Stimulated activated naive CD8-positive, alpha-beta T cell treated with anti-CD3 and anti-CD28 coated beads, Interleukin-15, amount 100 ng/mL, for 72 hours (primary cell): Measurements from ENCODE around the gene DNASE1.

Experiments
- ATAC-seq: fragments of 150-1000 bp; cut with Tn5 transposase; 2 replicates; pipeline ENCODE4 v1.10.0; 2021; ENCODE audit warnings: mild to moderate bottlenecking, moderate library complexity
- DNase-seq, 2 donors: peaks; one replicate each; pipeline ENCODE4 v3.0.0; 2021 to 2022
- H3K27ac Mint-ChIP-seq, 2 donors: one replicate each; pipeline ENCODE4 v1.8.0; 2022; ENCODE audit warnings: mild to moderate bottlenecking in 2 of 2, mixed read lengths in 2 of 2, moderate library complexity in 2 of 2
- H3K27me3 Mint-ChIP-seq: one replicate; pipeline ENCODE4 v1.8.0; 2022; ENCODE audit warnings: mixed read lengths
- H3K4me1 Mint-ChIP-seq: one replicate; pipeline ENCODE4 v1.8.0; 2022; ENCODE audit warnings: mild to moderate bottlenecking, mixed read lengths
- H3K4me3 Mint-ChIP-seq, 2 donors: one replicate each; pipeline ENCODE4 v1.8.0; 2022; ENCODE audit warnings: mild to moderate bottlenecking in 2 of 2, mixed read lengths in 2 of 2, moderate library complexity in 1 of 2
- H3K9me3 Mint-ChIP-seq, 2 donors: one replicate each; pipeline ENCODE4 v1.8.0; 2022; ENCODE audit warnings: mixed read lengths in 2 of 2

The DNASE1 gene

DNA sequence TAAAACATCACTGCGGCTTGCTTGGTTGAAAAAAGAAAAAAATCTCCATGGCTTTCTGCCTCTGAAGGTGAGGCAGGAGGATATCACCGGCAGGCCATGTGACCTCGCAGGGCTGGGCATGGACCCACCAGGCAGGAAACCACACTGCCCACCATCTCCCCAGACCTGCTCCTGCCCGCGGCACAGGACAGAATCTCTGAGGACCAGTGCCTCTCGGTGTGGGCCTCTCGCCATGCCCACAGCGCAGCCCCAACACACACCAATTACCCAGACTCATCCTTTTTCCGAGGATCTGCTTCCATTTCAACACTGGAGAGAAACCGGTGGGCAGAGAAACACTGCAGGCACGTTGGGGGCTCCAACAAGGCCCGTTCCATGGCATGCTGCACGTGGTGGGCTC is 16.2 kb downstream of the DNASE1 start:
- Mint-ChIP-seq H3K9me3 (no peaks in the 10 kb centered on the region), H3K4me1 (peaks cover 34% of the 10 kb centered on the region), H3K27ac (no peak overlapping the region), H3K27me3 (no peaks in the 10 kb centered on the region), H3K4me3 (no peak overlapping the region)
- DNase-seq: no peak
- ATAC-seq: no peak

DNA sequence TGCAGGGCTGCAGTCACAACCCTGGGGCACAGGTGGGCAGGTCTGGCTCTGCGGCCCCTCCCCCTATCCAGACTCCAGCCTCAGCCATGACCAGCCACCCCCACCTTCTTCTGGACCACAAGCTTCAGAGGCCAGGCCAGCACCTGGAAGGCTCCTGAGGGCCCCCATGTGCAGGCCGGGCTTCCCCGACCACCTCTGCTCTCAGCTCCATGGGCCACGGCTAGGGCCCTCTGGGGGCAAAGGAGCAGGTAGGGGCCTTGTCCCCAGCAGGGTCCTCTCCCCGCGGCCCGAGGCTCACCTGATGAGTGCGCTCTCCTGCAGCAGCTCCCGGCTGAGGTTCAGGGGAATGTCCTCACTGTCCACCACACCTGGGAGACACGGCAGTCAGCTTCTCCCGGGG is 16.9 kb downstream of the DNASE1 start:
- DNase-seq: no peak
- Mint-ChIP-seq H3K27me3 (no peaks in the 10 kb centered on the region), H3K4me3 (no peak overlapping the region), H3K9me3 (no peaks in the 10 kb centered on the region), H3K4me1 (peaks cover 28% of the 10 kb centered on the region), H3K27ac (peak overlapping the region in 1 of 2 donors; percentile 74)
- peak; percentile 37 for ATAC-seq

DNA sequence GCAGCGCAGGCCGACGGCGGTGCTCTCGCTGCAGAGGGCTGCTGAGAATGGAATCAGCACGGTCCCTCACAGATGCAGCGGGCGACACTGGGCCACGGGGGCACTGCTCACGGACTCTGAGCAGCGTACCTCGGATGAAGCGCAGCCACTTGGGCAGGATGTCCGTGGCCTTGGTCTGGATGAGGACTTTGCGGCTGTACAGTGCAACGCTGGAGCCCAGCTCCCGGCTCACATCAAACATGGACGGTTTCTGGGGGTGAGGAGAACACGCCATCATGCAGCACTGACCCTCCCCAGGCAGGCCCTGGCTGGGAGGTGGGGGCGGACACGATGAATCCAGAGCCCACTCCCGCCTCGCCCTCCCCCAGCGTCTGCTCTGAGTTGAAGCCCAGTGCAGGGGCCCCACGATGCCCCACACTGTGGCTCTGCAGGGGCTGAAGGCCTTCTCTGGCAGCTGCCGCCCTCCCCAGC is 18.1 kb downstream of the DNASE1 start:
- no peaks in the 10 kb centered on the region for H3K9me3 Mint-ChIP-seq
- no peak overlapping the region for H3K4me3 Mint-ChIP-seq
- H3K27ac Mint-ChIP-seq: peak overlapping the region in 1 of 2 donors; percentile 80
- H3K4me1 Mint-ChIP-seq: peaks cover 21% of the 10 kb centered on the region
- ATAC-seq (no peak), DNase-seq (no peak)
- no peaks in the 10 kb centered on the region for H3K27me3 Mint-ChIP-seq

DNA sequence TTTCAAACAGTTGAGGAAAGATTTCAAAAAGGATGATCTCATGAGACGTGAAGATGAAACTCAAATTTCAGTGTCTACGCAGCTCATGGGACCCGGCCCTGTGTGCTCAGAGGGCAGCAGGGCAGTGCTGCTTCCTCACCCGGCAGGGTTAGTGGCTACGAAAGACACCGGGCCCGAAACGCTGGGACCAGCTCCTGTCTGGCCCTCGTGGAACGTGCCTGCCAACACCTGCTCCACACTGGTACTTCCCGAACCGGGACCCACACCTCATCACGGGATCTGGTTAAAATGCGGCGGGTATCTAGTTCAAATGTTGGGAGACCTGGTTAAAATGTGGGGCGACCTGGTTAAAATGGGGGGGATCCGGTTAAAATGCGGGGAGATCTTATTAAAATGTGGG is 18.7 kb downstream of the DNASE1 start:
- Mint-ChIP-seq H3K4me3 (no peak overlapping the region), H3K27me3 (no peaks in the 10 kb centered on the region), H3K4me1 (peaks cover 21% of the 10 kb centered on the region), H3K9me3 (no peaks in the 10 kb centered on the region), H3K27ac (peak overlapping the region; percentile 48 to 53)
- no peak for ATAC-seq
- DNase-seq: no peak

DNA sequence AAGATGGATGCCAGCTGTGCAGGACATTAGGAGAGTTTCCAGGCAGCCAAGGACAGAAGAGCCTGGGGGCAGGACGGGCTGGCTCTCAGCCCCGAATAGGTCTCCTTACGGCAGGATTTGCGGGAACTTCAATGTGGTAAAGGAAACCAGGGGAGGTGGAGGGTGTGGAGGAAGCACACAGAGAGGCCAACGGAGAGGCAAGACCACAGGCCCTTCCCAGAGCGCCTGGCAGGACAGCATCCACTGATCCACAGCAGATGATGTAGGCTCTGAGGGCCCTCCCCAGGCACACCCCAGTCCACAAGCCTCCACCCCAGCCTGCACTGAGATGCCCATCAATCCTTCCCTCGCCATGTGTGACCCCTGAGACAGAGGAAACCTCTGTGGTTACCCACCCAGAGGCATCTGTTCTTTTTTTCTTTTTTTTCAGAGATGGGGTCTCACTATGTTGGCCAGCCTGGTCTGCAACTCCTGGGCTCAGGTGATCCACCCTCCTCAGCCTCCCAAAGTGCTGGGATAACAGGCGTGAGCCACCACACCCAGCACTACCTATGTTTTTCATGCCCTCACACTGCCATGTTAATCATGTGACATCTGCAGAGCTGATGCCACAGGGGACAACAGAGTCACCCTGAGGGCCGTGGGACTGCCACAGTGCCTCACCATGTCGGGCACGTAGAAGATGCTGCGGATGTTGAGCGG is 19.3 kb downstream of the DNASE1 start:
- H3K4me1 Mint-ChIP-seq: peaks cover 20% of the 10 kb centered on the region
- H3K27me3 Mint-ChIP-seq: no peaks in the 10 kb centered on the region
- no peaks in the 10 kb centered on the region for H3K9me3 Mint-ChIP-seq
- no peak overlapping the region for H3K4me3 Mint-ChIP-seq
- peak overlapping the region in 1 of 2 donors; percentile 53 for H3K27ac Mint-ChIP-seq
- ATAC-seq (no peak), DNase-seq (no peak)

DNA sequence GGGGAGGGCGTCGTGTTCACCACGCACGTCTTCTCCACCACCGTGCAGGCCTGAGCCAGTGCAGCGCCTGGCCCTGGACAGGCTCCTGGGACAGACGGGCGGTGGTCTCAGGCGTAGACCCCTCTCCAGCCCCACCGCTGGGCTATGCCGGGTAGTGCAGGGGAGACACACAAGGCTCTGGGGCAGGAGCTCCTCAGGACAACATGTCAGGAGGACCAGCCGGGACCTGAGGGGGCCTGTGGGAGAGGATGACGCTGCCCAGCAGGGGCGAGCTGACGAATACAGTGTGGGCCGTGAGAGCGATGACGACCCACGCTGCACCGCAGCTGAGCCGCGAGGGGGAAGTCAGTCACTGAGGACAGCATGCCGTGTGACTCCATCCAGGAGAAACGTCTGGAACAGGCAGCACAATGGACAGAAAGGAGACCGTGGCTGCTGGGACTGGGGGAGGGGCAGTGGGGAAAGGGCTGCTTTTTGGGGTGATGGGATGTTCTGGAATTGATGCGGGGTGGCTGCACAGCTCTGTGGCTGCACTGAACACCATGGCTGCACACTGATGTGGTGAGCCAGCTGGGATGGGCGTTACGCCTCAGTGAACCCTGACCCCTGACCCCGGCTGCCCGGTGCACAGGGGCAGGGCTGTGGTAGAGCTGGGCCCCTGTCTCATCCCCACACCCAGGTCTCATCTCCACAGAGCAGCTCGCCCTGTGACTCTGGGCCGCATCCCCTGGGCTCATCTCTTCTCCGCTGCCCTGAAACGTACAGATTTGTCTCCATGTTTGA is 20.2 kb downstream of the DNASE1 start:
- H3K27ac Mint-ChIP-seq: no peak overlapping the region
- H3K9me3 Mint-ChIP-seq: no peaks in the 10 kb centered on the region
- no peak overlapping the region for H3K4me3 Mint-ChIP-seq
- DNase-seq (no peak), ATAC-seq (peak; percentile 23)
- H3K27me3 Mint-ChIP-seq: no peaks in the 10 kb centered on the region
- H3K4me1 Mint-ChIP-seq: peaks cover 11% of the 10 kb centered on the region

DNA sequence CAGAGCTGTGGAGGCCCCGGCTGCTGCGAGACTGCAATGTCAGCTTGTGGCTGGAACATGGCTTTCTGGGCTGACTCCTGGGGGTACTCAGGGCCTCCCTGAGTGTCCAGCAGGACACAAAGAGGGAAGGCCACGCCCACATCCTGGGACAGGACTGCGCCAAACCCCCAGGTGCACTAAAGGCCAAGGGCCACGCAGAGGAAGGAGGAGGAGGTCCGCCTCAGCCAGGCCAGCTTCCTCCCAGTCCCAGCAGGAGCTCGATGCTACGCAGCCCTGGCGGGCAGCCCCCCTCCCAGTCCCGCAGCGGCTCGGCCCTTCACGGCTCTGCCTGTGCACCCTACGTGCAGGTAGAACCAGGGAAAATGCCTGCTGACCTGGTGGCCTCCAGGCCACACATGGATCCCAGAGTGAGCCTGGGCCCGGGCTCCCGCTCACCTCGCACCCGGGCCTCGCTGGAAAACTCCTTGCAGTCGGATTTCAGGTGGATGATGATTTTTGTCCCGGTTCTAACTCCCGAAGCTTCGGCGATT is 21.2 kb downstream of the DNASE1 start:
- no peaks in the 10 kb centered on the region for H3K27me3 Mint-ChIP-seq
- H3K4me1 Mint-ChIP-seq: peaks cover 5% of the 10 kb centered on the region
- no peak overlapping the region for H3K27ac Mint-ChIP-seq
- ATAC-seq: no peak
- no peak for DNase-seq
- no peak overlapping the region for H3K4me3 Mint-ChIP-seq
- no peaks in the 10 kb centered on the region for H3K9me3 Mint-ChIP-seq

DNA sequence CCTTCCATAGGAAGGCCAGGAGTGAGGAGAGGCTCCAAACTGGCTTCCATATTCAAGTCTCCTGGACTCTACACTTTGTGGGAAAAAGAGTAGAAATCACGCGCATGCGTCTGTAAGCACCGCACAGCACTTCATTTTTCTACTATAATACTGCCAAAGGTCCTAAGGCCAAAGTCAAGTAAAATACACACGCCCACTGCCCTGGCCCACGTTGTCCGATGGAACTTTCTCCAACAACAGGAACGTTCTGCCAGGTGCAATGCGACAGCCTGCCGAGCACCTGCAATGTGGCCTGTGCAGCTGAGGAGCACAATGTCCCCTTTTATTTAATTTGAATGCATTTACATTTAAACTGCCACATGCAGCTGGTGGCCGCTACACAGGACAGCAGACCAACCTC is 23.5 kb downstream of the DNASE1 start:
- Mint-ChIP-seq H3K4me3 (no peak overlapping the region), H3K27me3 (no peaks in the 10 kb centered on the region), H3K4me1 (no peaks in the 10 kb centered on the region), H3K27ac (no peak overlapping the region), H3K9me3 (no peaks in the 10 kb centered on the region)
- ATAC-seq: no peak
- DNase-seq: no peak

DNA sequence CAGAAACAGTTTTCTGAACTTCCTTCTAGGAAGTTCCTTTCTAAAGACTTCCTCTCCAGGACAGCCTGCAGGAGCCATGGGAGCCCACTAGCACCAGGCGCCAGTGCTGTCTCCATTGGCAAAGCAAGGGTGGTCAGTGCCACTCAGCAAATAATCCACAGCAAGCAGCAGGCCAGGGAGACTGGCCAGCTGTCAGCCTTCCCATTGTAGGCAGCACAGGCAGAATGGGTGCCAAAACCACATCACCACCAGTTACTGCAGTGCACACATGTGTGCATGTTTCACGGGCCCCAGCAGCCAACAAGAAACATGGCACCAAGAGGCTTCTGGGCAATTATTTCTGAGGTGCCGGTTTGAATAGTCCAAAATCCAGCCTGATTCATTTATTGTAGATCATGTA is 26.7 kb downstream of the DNASE1 start:
- H3K4me1 Mint-ChIP-seq: no peaks in the 10 kb centered on the region
- no peaks in the 10 kb centered on the region for H3K27me3 Mint-ChIP-seq
- H3K9me3 Mint-ChIP-seq: no peaks in the 10 kb centered on the region
- no peak overlapping the region for H3K27ac Mint-ChIP-seq
- DNase-seq (no peak), ATAC-seq (no peak)
- H3K4me3 Mint-ChIP-seq: no peak overlapping the region

DNA sequence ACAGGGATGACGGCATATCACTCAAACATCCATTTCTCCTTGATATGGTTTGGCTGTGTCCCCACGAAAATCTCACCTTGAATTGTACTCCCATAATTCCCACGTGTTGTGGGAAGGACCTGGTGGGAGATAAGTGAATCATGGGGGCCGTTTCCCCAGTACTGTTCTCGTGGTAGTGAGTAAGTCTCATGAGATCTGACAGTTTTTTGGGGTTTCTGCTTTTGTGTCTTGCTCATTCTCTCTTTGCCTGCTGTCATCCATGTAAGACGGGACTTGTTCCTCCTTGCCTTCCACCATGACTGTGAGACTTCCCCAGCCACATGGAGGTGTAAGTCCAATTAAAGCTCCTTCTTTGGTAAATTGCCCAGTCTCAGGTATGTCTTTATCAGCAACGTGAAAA is 32.5 kb downstream of the DNASE1 start:
- no peaks in the 10 kb centered on the region for H3K9me3 Mint-ChIP-seq
- no peak overlapping the region for H3K4me3 Mint-ChIP-seq
- ATAC-seq: no peak
- DNase-seq: no peak
- H3K4me1 Mint-ChIP-seq: peaks cover 19% of the 10 kb centered on the region
- no peak overlapping the region for H3K27ac Mint-ChIP-seq
- no peaks in the 10 kb centered on the region for H3K27me3 Mint-ChIP-seq

DNA sequence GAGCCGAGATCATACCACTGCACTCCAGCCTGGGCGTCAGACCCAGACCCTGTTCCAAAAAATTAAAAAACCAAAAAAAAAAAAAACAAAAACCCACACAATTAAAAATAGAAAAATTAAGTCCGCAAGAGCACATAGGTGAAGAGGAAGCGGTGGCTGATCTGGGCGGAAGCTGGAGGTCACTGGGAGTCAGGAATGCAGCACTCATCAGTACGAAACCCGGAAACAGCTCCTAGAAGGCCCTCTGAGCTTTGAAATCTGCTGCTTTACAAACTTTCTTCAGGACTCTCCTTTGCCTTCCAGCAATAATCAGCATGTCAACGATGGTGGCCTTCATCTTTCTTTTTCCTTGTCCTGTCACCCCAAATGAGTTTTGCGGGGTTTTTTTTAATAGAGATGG is 33.3 kb downstream of the DNASE1 start:
- Mint-ChIP-seq H3K4me3 (no peak overlapping the region), H3K9me3 (no peaks in the 10 kb centered on the region), H3K27ac (no peak overlapping the region), H3K27me3 (no peaks in the 10 kb centered on the region), H3K4me1 (peaks cover 19% of the 10 kb centered on the region)
- DNase-seq (no peak), ATAC-seq (no peak)

DNA sequence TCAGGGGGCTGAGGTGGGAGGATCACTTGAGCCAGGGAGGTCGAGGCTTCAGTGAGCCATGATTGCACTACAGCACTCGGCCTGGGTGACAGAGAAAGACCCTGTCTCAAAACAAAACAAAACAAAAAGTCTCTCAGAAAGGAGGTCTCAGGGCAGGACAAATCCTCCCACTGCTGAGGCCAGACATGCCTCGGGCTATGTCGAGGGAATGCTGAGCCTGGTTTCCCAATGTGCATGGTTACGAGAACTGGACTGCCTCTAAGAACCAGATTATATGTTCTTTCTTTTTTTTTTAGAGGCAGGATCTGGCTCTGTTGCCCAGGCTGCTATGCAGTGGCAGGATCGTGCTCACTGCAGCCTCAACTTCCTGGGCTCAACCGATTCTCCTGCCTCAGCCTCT is 35.2 kb downstream of the DNASE1 start:
- no peak overlapping the region for H3K27ac Mint-ChIP-seq
- H3K9me3 Mint-ChIP-seq: no peaks in the 10 kb centered on the region
- DNase-seq (no peak), ATAC-seq (no peak)
- no peak overlapping the region for H3K4me3 Mint-ChIP-seq
- H3K27me3 Mint-ChIP-seq: no peaks in the 10 kb centered on the region
- peaks cover 19% of the 10 kb centered on the region for H3K4me1 Mint-ChIP-seq

DNA sequence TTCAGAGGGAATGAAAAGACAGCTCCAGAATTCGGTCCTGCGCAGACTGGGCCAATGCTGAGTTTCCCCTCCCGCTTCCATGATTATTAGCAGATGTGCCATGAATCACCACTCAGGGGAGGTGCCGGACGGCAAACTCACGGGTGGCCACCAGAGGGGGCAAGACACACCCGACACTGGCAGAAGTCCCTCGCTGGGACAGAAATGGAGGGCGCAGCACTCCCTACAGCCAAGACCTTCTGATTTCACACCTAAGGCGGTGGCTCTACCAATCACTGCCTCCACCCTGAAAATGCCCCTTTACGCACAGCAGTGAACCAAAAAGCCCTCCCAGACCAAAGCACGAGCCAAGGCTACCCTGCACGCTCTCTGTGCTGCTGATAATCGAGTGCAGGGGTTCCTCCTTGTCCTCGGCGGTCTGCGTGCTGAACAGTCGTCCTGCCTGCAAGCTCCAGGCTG is 36.0 kb downstream of the DNASE1 start:
- DNase-seq (peak; percentile 79 to 84), ATAC-seq (peak; percentile 99)
- H3K27me3 Mint-ChIP-seq: no peaks in the 10 kb centered on the region
- peak overlapping the region in 1 of 2 donors; percentile 38 for H3K27ac Mint-ChIP-seq
- peak overlapping the region in 1 of 2 donors; percentile 73 for H3K4me3 Mint-ChIP-seq
- H3K4me1 Mint-ChIP-seq: peaks cover 19% of the 10 kb centered on the region
- no peaks in the 10 kb centered on the region for H3K9me3 Mint-ChIP-seq

DNA sequence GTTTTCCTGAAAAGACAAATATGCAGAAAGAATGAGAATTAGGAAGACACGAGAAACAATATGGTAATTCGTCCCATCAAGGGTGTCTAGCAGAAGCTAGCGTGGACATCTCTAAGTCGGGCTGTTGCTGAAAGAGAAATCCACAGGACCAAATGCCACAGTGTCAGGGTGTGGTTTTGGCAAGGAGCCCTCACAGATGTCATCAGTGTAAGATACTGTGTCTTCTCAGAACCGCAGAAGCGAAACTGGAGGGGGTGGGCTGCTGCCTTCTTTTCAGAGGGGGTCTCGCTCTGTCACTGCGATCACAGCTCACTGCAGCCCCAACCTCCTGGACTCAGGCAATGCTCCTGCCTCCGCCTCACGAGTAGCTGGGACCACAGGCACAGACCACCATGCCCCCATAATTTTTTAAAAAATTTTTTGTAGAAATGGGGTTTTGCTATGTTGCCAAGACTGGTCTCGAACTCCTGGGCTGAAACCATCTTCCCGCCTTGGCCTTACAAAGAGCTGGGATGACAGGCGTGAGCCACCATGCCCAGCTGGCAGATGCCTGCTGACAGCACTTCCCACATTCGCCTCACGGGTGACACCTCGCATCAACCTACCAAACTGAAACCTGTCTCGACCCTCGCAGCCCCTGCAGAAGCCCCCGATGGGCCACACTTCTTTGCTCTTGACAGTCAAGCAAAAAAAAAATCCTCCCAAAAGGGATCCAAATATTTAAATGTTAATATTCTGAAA is 36.7 kb downstream of the DNASE1 start:
- peak overlapping the region in 1 of 2 donors; percentile 73 for H3K4me3 Mint-ChIP-seq
- no peaks in the 10 kb centered on the region for H3K27me3 Mint-ChIP-seq
- peak; percentile 40 for ATAC-seq
- peaks cover 22% of the 10 kb centered on the region for H3K4me1 Mint-ChIP-seq
- no peak for DNase-seq
- H3K9me3 Mint-ChIP-seq: no peaks in the 10 kb centered on the region
- H3K27ac Mint-ChIP-seq: peak overlapping the region in 1 of 2 donors; percentile 38

DNA sequence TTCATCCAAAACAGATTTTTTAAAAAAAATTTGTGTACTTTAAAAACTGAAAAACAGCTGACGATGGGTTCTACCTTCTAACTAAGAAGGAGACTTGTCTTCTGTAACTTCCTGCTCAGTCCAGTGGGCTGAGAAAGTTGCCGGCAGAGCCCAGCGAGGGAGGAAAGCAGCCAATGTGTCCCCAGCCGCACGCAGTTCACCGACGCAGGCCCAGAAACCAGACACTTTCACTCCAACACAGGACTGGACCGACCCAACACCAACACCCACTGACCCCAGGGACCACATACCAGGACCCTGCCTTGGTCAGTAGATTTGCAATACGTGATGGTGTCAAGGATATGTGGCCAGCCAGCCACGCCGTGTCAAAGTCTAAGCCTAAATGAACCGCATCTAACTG is 37.3 kb downstream of the DNASE1 start:
- H3K4me1 Mint-ChIP-seq: peaks cover 24% of the 10 kb centered on the region

More for the DNA sequence above, 37.3 kb downstream of the DNASE1 start:
- ATAC-seq: no peak
- no peak overlapping the region for H3K4me3 Mint-ChIP-seq
- no peaks in the 10 kb centered on the region for H3K9me3 Mint-ChIP-seq
- H3K27me3 Mint-ChIP-seq: no peaks in the 10 kb centered on the region
- no peak for DNase-seq
- H3K27ac Mint-ChIP-seq: no peak overlapping the region
